Bronchial epithelial cell (primary cell): ENCODE measurements around the gene EPB41L5. TPM values are rescaled to one million over a fixed set of nuclear protein-coding genes. Genes with fewer than 3 reads are reported as not detected.

ENCODE experiments used
- DNase-seq: peaks from one replicate; pipeline ENCODE4 v3.0.0-alpha.2; 2010; ENCODE audit warnings: low read depth
- FAIRE-seq: peaks from 2 replicates; lab custom pipeline; 2011; peaks lifted over from hg19 to GRCh38; lab: Jason Lieb, UNC
- H3K27me3 ChIP-seq: 2 replicates; pipeline ENCODE4 v1.5.1; 2011; ENCODE audit warnings: low read length; ENCODE audit not compliant: control insufficient read depth, insufficient read depth
- H3K36me3 ChIP-seq: 2 replicates; pipeline ENCODE4 v1.5.1; 2011; ENCODE audit warnings: low read length; ENCODE audit not compliant: control insufficient read depth, insufficient read depth
- H3K4me3 ChIP-seq: 2 replicates; pipeline ENCODE4 v1.5.1; 2011; ENCODE audit warnings: mild to moderate bottlenecking, low read depth, low read length, control low read depth
- CTCF ChIP-seq: IDR thresholded peaks from 2 replicates; pipeline ENCODE4 v1.5.1; 2011; ENCODE audit warnings: mild to moderate bottlenecking, moderate library complexity, low read length, control low read depth, inconsistent platforms; ENCODE audit not compliant: insufficient read depth, severe bottlenecking
- total RNA-seq: library from RNA; depleted of rRNA; stranded (reverse); fragments of >200 nt; gene quantifications from 2 replicates; pipeline ENCODE4 v1.2.1, GENCODE V29; 2014

EPB41L5 gene
- total RNA-seq, 1 donor from 2014 or later: 34.5 TPM

DNA sequence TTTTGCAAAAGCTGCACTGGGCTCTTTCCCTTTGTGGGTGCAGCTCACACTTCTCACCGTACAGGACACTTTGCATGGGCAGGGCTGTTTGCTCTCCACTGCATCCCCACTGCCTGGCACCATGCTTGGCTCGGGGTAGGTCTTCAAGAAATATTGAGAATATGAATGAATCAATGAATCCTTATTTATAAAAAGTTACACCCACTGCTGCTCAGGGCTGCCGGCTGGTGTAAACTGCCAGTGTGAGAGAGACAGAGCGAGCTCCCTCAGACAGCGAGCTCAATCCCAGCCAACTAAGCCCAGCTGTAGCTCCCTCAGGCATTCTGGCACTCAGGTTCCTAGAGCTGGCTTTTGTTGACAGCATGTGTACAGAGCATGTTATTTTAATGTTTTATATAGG is 206.9 kb downstream of the EPB41L5 start:
- Histone ChIP-seq H3K4me3 (no peak overlapping the region), H3K27me3 (no peaks in the 10 kb centered on the region), H3K36me3 (peaks cover 5% of the 10 kb centered on the region)
- TF ChIP-seq CTCF: no peak
- no peak for DNase-seq
- FAIRE-seq: no peak

DNA sequence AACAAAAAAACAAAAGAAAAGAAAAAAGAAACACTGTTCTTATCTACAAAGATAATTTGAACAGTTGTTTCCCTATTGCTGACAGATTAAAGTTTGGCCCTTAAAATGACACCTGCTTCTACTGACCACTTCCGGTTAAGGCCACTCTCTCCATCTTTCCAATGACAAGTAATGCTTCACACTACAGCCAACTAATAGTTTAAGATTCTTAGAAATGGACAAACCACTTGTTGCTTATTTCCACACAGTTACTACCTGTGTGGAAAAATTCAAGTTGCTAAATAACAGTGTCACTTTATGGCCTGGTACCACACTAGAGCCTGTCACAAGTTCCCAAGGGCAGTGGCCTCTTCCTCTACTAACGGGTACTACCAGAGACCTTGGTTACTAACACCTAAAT is 207.9 kb downstream of the EPB41L5 start:
- FAIRE-seq (no peak), DNase-seq (no peak)
- no peak overlapping the region for H3K4me3 ChIP-seq
- no peaks in the 10 kb centered on the region for H3K27me3 ChIP-seq
- H3K36me3 ChIP-seq: peaks cover 5% of the 10 kb centered on the region
- TF ChIP-seq CTCF: no peak

DNA sequence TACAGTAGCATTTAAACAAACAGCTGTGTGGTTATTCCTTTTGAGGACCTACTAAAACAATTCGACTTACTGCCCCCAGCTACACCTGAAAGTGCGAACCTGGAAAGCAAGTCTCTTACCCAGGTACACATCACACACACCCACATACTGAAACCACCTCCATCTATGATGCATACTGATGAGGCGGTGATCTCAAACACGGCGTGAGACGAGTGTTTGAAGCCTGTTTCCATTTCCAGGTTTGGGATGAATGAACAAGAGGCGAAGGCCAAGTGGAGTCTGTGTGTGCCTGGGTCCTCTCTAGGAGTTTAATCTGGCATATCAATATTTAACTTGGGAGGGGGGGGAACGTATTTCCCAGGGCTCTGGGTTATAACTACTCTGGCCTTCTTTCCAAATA is 208.7 kb downstream of the EPB41L5 start:
- Histone ChIP-seq H3K27me3 (no peaks in the 10 kb centered on the region), H3K36me3 (peaks cover 5% of the 10 kb centered on the region), H3K4me3 (no peak overlapping the region)
- DNase-seq: no peak
- FAIRE-seq: no peak
- no peak for TF ChIP-seq CTCF

DNA sequence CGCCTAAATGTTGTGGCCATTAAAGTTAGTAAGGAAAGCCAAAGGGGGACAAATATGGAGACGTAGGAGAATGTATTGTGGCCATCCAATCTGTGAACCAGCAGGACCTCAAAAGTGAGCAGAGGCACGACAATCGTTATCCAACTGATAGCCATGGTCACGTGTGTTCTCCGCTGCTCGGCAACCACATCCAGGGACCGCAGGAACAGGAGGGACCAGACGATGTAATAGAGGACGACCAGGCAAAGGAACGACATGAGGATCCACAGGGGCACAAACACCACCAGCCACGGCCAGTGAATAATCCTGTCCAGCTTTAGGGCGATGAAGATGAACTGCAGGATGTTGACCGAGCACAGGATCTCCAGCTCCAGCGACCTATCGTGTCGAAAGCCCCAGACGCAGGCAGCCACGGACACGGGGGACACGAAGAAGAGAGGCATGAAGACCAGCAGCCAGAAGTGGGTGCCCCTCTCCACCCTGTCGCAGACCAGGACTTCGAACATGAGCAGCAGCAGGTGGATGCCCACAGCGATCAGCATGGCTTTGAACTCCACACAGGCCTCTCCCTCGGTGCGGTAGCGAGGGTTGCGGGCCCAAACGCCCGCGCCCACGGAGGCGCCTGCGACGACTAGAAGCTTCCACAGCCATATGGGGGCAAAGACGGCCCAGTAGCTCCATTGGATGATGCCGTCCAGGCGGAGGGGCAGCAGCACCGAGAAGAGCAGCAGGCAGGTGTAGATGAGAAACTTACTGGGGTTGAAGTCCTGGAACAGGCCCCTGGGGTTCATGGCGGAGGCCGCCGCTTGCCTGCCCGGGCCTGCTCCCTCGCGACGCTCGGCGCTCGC is 209.5 kb downstream of the EPB41L5 start:
- no peaks in the 10 kb centered on the region for H3K27me3 ChIP-seq
- FAIRE-seq: no peak

GRCh38 chr2:120223034-120223912 is 210.4 kb downstream of the EPB41L5 start, which contains the start of gene TMEM185B:
Gene TMEM185B, minus strand, starts transcription at chr2:120223400. Its CDS starts 424 bp downstream, at chr2:120222976.
- DNase-seq (peak; percentile 62), FAIRE-seq (no peak)
- Histone ChIP-seq H3K36me3 (peaks cover 5% of the 10 kb centered on the region), H3K4me3 (peak within 1 kb of the TSS; percentile 49), H3K27me3 (no peaks in the 10 kb centered on the region)
- TF ChIP-seq CTCF: peak; percentile 69

More for the DNA sequence above, 209.5 kb downstream of the EPB41L5 start:
- Histone ChIP-seq H3K4me3 (peak overlapping the region; percentile 49), H3K36me3 (peaks cover 5% of the 10 kb centered on the region)
- DNase-seq: no peak
- TF ChIP-seq CTCF: no peak
